GM19351 (cell line): ENCODE results near the gene EHD2.
A peak's percentile ranks its signal among the peaks of the same experiment; 100 is the strongest.
"Not testable (repeated sequence)": the region's sequence is repeated elsewhere in the genome, so short reads cannot be mapped to it uniquely, and the experiment has no call there.

Source experiments
- ATAC-seq: cut with Tn5 transposase; IDR thresholded peaks from one replicate; pipeline ENCODE4 v1.9.1; 2021; ENCODE audit warnings: mild to moderate bottlenecking, moderate library complexity; ENCODE audit not compliant: unreplicated experiment

EHD2 gene

DNA sequence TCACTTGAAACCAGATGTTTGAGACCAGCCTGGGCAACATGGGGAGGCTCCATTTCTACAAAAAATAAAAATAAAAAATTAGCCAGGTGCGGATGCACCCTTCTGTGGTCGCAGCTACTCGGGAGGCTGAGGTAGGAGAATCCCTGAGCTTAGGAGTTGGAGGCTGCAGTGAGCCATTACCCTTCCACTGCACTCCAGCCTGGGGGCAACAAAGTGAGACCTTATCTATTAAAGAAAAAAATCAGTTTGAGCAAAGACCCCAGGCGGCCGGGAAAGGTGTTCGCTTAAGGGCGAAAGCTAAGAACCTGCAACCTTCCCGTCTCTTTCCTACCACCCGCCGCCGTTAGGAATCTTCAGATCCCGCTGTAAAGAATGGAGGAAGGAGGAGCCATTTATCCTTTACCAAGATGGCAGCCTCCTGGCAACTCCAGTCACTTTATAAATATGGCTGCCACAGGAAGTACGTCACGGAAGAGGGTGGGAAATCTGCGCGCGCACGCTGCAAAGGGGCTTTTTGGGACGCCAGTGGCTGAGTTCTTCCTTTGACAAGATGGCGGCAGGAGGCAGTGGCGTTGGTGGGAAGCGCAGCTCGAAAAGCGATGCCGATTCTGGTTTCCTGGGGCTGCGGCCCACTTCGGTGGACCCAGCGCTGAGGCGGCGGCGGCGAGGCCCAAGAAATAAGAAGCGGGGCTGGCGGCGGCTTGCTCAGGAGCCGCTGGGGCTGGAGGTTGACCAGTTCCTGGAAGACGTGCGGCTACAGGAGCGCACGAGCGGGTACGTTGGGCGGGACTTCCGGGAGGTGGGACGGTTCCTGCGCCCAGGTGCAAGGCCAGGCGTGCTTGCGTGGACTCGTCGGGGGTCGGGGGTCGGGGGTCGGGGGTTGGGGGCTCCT is 32.0 kb downstream of the EHD2 start, which contains the start of gene NOP53:
Gene NOP53 (plus strand): TSS at position 537 of the 892 bp plus-strand sequence. CDS start 14 bp downstream, at position 551.
- peak; percentile 62 for ATAC-seq

GRCh38 chr19:47746129-47746528 is 32.9 kb downstream of the EHD2 start:
- not testable (repeated sequence) for ATAC-seq

DNA sequence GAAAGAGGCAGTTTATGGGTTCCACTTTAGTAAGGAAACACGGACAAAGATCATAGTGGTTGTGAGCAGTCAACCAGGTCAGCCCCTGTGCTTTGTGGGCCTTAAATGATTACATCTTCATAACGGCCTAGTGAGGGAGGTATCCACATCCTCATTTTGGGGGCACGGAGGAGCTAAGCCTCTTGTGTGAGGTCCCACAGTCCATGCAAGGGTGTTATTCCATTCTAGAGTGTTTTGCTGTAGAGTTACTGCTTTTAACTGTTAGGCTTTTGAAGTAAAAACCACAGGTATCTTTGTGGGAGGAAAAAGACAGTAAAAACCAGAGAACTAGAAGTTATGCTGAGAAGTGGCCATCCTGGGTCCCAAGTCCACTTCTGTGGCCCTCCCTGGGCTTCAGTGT is 36.1 kb downstream of the EHD2 start:
- no peak for ATAC-seq

DNA sequence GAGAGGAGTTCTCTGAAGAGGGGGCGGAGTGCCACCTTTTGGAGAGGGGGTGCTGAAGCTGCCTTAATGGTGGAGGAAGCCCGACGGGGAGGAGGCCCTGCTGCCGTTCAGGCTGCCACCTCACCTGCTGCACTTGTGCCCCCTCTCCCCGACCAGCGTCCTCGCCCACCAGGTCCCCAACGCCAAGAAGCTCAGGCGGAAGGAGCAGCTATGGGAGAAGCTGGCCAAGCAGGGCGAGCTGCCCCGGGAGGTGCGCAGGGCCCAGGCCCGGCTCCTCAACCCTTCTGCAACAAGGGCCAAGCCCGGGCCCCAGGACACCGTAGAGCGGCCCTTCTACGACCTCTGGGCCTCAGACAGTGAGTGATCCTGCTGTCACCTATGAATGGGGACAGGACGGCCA is 37.5 kb downstream of the EHD2 start:
- ATAC-seq, result no peak

- ATAC-seq, result no peak
Observed at GRCh38 chr19:47752440-47753211, 39.4 kb downstream of the EHD2 start.

DNA sequence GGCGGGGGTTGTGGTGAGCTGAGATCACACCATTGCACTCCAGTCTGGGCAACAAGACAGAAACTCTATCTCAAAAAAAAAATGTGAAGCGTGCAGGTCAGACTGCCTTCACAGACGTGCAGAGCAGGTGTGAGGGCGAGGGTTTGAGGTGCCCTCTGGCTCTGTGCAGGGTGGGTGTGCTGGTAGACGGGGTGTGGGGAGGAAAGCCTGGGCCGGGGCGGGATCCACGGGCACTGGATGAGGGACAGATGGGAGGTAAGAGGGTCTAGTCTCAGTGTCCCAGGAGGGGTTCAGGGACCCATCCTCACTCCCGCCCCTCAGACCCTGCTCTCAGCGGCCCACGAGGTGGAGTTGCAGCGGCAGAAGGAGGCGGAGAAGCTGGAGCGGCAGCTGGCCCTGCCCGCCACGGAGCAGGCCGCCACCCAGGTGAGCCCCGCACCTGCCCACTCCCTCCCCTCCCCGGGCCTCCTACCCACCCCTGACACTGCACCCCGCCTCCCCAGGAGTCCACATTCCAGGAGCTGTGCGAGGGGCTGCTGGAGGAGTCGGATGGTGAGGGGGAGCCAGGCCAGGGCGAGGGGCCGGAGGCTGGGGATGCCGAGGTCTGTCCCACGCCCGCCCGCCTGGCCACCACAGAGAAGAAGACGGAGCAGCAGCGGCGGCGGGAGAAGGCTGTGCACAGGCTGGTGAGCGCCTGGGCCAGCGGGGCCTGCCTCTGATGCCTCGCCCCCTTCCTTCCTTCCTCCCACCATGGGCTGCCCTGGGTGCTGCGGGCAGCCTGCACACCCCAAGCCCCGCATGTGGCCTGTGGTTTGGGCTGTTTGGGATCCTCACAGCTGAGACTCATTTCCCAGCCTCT is 41.2 kb downstream of the EHD2 start:
- ATAC-seq, result no peak

DNA sequence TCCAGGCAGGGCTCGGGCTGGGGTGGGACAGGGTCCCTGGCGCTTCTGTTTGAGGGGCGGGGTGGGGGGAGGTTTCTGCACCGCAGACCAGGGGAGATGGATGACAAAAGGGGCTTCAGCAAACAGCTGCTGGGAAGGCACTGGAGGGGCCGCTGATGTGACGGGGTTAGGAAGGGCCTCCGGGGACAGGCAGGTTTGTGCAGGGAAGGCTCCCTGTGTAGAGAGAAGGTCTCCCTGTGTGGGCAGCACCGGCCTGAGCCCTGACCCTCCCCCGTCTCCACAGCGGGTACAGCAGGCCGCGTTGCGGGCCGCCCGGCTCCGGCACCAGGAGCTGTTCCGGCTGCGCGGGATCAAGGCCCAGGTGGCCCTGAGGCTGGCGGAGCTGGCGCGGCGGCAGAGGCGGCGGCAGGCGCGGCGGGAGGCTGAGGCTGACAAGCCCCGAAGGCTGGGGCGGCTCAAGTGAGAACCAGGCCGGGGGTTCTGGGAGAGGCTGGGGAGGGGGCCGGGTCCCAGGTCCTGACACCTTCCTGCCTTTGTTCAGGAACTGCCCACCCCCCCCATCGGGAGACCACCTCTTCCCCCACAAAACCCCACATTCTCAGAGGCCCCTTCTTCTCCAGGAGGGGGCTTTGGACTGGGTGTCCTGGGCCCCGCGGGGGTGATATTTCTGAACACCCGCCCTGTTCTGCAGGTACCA is 42.0 kb downstream of the EHD2 start:
- no peak for ATAC-seq

DNA sequence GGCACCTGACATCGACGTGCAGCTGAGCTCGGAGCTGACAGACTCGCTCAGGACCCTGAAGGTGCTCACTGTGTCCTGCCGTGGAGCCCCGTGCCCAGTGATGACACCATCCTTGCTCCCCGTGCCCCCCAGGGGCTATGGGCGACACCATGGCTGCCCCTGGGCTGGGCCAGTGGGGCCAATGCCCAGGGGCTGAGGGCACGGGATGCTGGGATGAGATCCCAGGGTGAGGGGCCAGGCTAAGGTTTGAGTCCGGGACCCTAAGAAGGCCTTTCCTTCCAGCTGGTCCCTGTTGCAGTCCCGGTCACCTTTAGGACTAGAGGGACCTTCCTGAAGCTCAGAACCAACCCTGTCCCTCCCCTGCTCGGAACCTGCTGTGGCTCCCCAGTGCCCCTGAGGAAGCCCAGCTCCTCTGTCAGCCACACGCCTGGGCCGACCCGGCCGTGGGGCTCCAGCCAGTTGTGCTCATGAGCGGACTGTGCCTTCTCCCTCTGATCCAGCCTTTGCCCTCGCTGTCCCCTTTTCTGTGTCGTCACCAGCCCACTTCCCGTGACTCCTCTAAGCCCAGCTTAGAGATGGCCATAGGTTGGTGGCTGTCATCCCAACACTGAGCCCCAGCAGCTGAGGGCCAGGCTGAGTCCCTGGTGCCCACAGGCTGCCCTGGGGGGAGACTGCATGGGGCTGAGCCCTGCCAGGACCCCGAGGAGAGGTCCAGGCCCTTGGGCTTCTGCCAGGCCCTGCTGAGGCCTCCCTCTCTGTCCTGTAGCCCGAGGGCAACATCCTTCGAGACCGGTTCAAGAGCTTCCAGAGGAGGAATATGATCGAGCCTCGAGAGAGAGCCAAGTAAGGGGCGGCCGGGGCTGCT is 42.8 kb downstream of the EHD2 start:
- no peak for ATAC-seq

GRCh38 chr19:47756627-47756929 is 43.4 kb downstream of the EHD2 start:
- ATAC-seq, result no peak

GRCh38 chr19:47756953-47757608 is 43.9 kb downstream of the EHD2 start:
- no peak for ATAC-seq

GRCh38 chr19:47757617-47758442 is 44.6 kb downstream of the EHD2 start:
- no peak for ATAC-seq

DNA sequence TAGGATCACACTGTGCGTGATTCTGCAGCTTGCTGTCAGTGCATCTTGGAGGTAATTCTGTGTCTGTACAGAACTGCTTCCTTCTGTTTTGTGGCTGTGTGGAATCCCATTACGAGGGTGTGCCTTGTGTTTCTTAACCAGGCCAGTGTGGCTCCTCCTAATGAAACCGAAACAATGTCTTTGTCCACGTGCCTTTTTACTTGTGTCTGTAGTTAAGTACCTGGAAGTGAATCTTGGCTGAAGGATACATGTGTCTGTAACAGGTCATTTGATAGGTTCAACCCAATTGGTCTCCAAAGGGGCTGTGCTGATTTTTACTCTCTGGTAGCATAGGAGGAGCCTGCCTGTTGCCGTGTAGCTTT is 45.2 kb downstream of the EHD2 start:
- no peak for ATAC-seq

DNA sequence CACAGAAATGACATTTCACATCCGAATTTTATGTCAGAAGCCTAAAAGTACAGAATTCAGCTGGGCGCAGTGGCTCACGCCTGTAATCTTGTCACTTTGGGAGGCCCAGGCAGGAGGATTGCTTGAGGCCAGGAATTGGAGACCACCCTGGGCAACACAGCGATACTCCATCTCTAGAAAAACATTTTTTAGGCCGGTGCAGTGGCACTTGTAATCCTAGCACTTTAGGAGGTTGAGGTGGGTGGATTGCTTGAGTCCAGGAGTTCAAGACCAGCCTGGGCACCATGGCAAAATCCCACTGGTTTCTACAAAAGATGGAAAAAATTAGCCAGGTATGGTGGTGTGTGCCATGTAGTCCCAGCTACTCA is 47.4 kb downstream of the EHD2 start:
- ATAC-seq, result no peak

GRCh38 chr19:47761566-47761965 is 48.3 kb downstream of the EHD2 start:
- no peak for ATAC-seq

- ATAC-seq, result no peak
Observed at GRCh38 chr19:47762151-47762550, 48.9 kb downstream of the EHD2 start.

- no peak for ATAC-seq
Observed at GRCh38 chr19:47762615-47763308, 49.5 kb downstream of the EHD2 start.

DNA sequence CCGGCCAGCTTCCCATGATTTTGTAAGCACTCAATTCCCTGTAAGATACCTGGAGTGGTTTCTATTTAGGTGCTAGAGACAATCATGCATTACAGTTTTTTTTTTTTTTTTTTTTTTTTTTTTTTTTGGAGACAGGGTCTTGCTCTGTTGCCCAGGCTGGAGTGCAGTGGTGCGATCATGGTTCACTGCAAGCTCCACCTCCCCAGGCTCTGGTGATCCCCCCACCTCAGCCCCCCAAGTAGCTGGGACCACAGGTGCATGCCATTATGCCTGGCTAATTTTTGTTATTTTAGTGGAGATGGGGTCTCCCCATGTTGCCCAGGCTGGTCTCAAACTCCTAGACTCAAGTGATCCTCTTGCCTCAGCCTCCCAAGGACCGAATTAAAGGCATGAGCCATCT is 51.5 kb downstream of the EHD2 start:
- ATAC-seq, result not testable (repeated sequence)
